GM21360 (cell line): ENCODE data around the gene OR51G1.
"Not testable (repeated sequence)": the region's sequence is repeated elsewhere in the genome, so short reads cannot be mapped to it uniquely, and the experiment has no call there.

Experiments used
- ATAC-seq: cut with Tn5 transposase; IDR thresholded peaks from one replicate; pipeline ENCODE4 v1.9.1; 2021; ENCODE audit warnings: mild to moderate bottlenecking, moderate library complexity; ENCODE audit not compliant: unreplicated experiment

The OR51G1 gene, protein sequence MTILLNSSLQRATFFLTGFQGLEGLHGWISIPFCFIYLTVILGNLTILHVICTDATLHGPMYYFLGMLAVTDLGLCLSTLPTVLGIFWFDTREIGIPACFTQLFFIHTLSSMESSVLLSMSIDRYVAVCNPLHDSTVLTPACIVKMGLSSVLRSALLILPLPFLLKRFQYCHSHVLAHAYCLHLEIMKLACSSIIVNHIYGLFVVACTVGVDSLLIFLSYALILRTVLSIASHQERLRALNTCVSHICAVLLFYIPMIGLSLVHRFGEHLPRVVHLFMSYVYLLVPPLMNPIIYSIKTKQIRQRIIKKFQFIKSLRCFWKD

DNA sequence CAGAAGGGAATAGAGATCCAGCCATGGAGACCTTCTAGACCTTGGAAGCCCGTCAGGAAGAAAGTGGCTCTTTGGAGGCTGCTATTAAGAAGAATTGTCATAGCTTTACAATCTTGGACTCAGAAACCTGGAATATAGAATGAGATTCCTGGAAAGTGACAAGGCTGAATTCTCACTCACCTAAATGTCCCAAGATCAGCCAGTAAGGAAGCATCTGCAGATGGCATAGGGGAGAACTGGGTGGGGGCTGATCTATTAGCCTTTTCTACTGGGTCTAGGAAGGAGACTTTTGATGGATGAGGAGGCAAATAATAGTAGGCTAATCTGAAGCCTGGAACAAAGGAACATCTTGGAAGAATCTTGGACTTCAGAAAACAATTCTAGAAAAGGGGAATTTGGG lies at the start of gene OR51G1:
OR51G1 (minus strand) TSS at position 101 of the 400 bp plus-strand sequence; CDS start at position 101, 0 bp downstream.
- no peak for ATAC-seq

- ATAC-seq = no peak
Measured at GRCh38 chr11:4962816-4963215, 38.7 kb upstream of the OR51G1 start.

- ATAC-seq = no peak
Measured at GRCh38 chr11:4960877-4961276, 36.7 kb upstream of the OR51G1 start.

- no peak for ATAC-seq
Measured at GRCh38 chr11:4957396-4957795, 33.3 kb upstream of the OR51G1 start.

- ATAC-seq = not testable (repeated sequence)
Measured at GRCh38 chr11:4955613-4956012, 31.5 kb upstream of the OR51G1 start, which contains the start of gene OR51A2. OR51A2 (minus strand) TSS chr11:4955713; CDS start chr11:4955713, 0 bp downstream.

DNA sequence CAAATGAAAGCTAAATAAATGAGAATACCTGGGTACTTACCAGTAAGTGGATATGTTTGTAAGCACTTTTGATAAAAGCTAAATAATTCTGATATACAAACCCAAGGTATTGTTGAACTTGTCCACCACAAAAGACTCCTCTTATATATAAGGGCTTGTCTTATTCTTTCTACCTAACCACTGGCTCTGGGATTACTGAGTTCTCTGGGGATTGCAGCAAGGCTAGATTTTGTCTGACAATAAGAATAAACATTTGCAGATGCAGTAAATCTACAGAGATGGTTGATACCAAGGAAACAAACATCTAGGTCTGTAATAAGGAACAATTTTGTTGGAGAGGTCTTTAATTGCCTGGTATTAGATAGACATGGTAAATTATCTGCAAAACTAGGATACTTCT lies 23.4 kb upstream of the OR51G1 start, which contains the start of gene OR51A4:
OR51A4 (minus strand) TSS at position 101 of the 400 bp plus-strand sequence. CDS start 505 bp downstream, outside the sequence.
- no peak for ATAC-seq

DNA sequence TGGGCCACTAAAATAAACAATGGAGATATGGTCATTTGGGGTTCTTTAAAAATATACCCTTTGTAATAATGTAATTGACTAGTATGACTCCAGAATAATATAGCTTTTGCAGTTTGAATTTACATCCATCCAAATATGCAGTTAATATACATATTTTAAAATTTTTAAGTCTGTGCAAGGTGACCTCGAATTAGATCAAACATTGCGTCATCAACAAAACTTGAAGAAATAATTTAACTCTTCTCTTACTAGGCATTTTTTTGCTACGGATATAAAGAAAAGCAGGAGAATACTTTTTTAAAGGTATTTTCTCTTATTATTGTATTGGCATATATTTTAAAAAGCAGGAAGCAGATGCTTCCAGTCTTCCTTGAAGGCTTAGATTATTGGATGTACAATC lies 12.6 kb upstream of the OR51G1 start:
- ATAC-seq = no peak

DNA sequence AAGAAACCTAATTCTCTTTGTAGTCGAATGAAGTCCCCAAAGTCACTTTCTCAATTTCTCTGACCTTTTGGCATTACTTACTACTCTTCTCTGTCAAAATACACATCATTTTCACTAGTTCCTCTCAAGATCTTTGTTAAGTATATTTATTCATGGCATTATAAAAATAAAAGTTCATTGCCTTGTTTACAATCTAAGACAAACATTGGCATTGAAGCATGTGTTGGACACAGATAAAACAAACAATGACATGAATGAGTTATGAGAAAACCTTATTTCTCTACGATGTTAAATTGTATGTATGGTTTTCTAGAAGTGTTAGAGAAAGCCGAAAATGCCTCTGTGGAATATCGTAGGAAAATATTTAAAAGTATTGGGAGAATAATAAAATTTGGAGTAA lies 8.6 kb upstream of the OR51G1 start:
- no peak for ATAC-seq

GRCh38 chr11:4926608-4927007 lies 2.5 kb upstream of the OR51G1 start:
- no peak for ATAC-seq

DNA sequence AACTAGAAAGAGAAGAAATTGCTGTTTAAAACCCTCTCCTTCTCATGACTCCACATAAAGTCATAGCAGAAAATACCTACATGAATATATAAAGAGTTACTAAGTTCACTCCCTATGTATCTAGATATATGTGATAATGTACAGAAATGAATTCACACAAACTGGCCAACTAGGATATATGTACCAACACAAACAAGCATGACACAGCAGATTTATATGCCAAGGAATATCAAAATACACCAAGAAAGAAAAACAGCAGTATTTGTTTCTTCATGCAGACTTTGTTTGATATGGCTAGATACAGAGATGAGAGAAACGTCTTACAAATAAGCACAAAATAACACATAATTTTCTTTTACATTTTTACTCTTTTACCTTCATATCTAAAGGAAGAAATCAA lies 1.8 kb downstream of the OR51G1 start:
- ATAC-seq = no peak

GRCh38 chr11:4921796-4922195 lies 2.3 kb downstream of the OR51G1 start:
- no peak for ATAC-seq

- no peak for ATAC-seq
Measured at GRCh38 chr11:4919250-4919649, 4.9 kb downstream of the OR51G1 start, which contains the start of gene OR51G2. OR51G2 (minus strand) TSS chr11:4919350; CDS start chr11:4915663, 3,687 bp downstream.

GRCh38 chr11:4916581-4916980 lies 7.6 kb downstream of the OR51G1 start:
- ATAC-seq = no peak

DNA sequence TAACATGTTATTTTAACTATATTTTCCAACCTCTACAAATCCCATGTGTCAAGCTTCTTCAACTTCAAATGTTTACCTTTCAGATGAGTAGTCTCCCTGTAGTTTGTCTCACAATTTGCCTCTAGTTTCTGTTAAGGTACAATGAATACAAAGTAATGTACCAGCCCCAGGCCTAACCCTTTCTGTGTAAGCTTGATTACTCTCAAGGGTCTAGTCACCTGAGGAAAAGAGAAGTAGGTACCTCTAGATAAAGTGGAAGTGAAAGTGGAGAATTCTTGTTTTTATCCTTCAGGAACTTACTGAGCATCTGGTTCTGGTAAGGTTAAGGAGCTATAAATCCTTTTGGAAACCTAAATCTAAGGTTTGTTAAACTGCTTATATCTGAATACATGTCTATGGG lies 20.7 kb downstream of the OR51G1 start, which contains the start of gene OR51A7:
OR51A7 (plus strand) TSS at position 300 of the 400 bp plus-strand sequence. CDS start 3,587 bp downstream, outside the sequence.
- no peak for ATAC-seq

DNA sequence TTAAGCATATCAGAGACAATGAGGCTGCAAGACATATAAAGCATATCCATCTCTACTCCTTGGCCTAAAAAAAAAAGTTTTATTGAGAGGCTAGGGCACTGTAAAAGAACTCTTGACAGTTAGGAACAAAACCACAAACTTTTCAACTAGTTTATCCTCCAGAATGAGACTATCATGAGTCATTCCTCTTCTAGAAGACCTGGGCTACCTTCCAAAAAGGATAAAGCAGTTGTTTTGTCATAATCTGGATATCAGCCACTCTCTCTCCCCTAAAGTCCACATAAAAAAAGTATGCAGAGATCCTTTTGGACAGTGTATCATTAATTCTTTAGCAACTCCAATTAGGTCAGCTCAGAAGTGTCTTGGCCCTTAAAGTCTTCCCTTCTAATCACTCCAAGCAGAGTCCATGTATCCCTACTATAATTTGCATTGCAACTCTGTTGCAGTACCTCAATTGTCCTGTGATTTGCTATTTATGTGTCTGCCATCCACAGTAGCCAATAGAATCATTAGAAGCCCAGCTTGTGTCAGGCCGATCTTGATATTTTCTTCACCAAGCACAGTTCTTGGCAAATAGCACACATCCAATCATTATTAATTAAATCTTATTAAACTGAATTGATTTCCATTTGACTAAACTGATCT lies 32.0 kb downstream of the OR51G1 start:
- no peak for ATAC-seq

- no peak for ATAC-seq
Measured at GRCh38 chr11:4890279-4890678, 33.9 kb downstream of the OR51G1 start.

- no peak for ATAC-seq
Measured at GRCh38 chr11:4887591-4887990, 36.5 kb downstream of the OR51G1 start.

GRCh38 chr11:4886186-4886585 lies 38.0 kb downstream of the OR51G1 start:
- ATAC-seq = no peak

- no peak for ATAC-seq
Measured at GRCh38 chr11:4884361-4884760, 39.8 kb downstream of the OR51G1 start.

DNA sequence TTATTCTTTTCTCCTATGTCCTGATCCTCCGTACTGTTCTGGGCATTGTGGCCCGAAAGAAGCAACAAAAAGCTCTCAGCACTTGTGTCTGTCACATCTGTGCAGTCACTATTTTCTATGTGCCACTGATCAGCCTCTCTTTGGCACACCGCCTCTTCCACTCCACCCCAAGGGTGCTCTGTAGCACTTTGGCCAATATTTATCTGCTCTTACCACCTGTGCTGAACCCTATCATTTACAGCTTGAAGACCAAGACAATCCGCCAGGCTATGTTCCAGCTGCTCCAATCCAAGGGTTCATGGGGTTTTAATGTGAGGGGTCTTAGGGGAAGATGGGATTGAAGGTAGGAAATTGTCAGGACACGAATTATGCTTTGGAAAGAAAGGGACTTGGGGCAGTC lies 41.6 kb downstream of the OR51G1 start:
- ATAC-seq = no peak

DNA sequence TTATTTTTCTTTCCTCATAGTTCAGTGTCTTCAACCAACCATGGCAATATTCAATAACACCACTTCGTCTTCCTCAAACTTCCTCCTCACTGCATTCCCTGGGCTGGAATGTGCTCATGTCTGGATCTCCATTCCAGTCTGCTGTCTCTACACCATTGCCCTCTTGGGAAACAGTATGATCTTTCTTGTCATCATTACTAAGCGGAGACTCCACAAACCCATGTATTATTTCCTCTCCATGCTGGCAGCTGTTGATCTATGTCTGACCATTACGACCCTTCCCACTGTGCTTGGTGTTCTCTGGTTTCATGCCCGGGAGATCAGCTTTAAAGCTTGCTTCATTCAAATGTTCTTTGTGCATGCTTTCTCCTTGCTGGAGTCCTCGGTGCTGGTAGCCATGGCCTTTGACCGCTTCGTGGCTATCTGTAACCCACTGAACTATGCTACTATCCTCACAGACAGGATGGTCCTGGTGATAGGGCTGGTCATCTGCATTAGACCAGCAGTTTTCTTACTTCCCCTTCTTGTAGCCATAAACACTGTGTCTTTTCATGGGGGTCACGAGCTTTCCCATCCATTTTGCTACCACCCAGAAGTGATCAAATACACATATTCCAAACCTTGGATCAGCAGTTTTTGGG lies 42.2 kb downstream of the OR51G1 start, which contains the start of gene OR51T1:
OR51T1 (plus strand) TSS at position 41 of the 641 bp plus-strand sequence; CDS start at position 41, 0 bp downstream.
- no peak for ATAC-seq
